Measurements from ENCODE around the gene JOSD1. TPM values are rescaled to one million over a fixed set of nuclear protein-coding genes. Genes with fewer than 3 reads are reported as not detected.

Gene JOSD1
- total and polyA plus RNA-seq, 2 donors (not counting 1 experiment from before 2014, with no cell fraction given), result 78.7 to 94.8 TPM

- no peak overlapping the region for H3K27ac ChIP-seq (ENCODE audit: low read length in 2 of 2)
- H3K4me3 ChIP-seq (ENCODE audit: control extremely low read depth in 1 of 5, extremely low read depth in 1 of 5, insufficient read depth in 1 of 5, low read depth in 2 of 5, low read length in 4 of 5), result no peak overlapping the region
- H3K9me3 Mint-ChIP-seq (ENCODE audit: insufficient read depth), result no peaks in the 10 kb centered on the region
- ChIA-PET CTCF (no interaction called here), POLR2A (interaction anchor here (0.6 kb wide), 1 partner anchor 214 kb away, joined by 7 read pairs; no protein-coding TSS in a partner anchor)
- peaks cover 62% of the 10 kb centered on the region for H4K20me1 ChIP-seq (ENCODE audit: control insufficient read depth, insufficient read depth, low read length, poor library complexity, severe bottlenecking)
- H3K36me3 ChIP-seq (replicated peaks in 1 of 2; ENCODE audit: control extremely low read depth in 1 of 2, control insufficient read depth in 1 of 2, extremely low read depth in 1 of 2, insufficient read depth in 2 of 2, low read length in 1 of 2), result peaks cover 0 to 66% of the 10 kb centered on the region in 2 experiments
- H3K4me1 Mint-ChIP-seq, result peaks cover 32% of the 10 kb centered on the region
- TF ChIP-seq EZH2 (IDR thresholded peaks at IDR 0.05; ENCODE audit: borderline replicate concordance, insufficient read depth, low read depth, low read length, poor library complexity, severe bottlenecking), result no peak
- TF ChIP-seq, protein P1, sequence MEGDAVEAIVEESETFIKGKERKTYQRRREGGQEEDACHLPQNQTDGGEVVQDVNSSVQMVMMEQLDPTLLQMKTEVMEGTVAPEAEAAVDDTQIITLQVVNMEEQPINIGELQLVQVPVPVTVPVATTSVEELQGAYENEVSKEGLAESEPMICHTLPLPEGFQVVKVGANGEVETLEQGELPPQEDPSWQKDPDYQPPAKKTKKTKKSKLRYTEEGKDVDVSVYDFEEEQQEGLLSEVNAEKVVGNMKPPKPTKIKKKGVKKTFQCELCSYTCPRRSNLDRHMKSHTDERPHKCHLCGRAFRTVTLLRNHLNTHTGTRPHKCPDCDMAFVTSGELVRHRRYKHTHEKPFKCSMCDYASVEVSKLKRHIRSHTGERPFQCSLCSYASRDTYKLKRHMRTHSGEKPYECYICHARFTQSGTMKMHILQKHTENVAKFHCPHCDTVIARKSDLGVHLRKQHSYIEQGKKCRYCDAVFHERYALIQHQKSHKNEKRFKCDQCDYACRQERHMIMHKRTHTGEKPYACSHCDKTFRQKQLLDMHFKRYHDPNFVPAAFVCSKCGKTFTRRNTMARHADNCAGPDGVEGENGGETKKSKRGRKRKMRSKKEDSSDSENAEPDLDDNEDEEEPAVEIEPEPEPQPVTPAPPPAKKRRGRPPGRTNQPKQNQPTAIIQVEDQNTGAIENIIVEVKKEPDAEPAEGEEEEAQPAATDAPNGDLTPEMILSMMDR (IDR thresholded peaks at IDR 0.05), result no peak
- H3K27me3 ChIP-seq (replicated peaks in 1 of 4; ENCODE audit: control extremely low read depth in 1 of 4, control insufficient read depth in 3 of 4, insufficient read depth in 4 of 4, low read length in 3 of 4), result no peaks in the 10 kb centered on the region
- no peak overlapping the region for H2AFZ ChIP-seq (ENCODE audit: insufficient read depth, low read depth, low read length, poor library complexity, severe bottlenecking)
- ATAC-seq (ENCODE audit: low read depth) (no peak), DNase-seq (no peak)
- H3K9ac ChIP-seq (ENCODE audit: low read length), result no peak overlapping the region
- H3K27ac Mint-ChIP-seq, result no peak overlapping the region
- 95% methylated on average over 9 of the region's 9 CpGs for WGBS (ENCODE audit: insufficient coverage)
- H3K4me2 ChIP-seq (replicated peaks; ENCODE audit: low read depth, low read length, poor library complexity, severe bottlenecking), result no peak overlapping the region
- peaks cover 66% of the 10 kb centered on the region for H3K79me2 ChIP-seq (ENCODE audit: control insufficient read depth, insufficient read depth, low read length)
- intact Hi-C loops (cut with micrococcal nuclease), result no loop called here
- no peak overlapping the region for H3K4me3 Mint-ChIP-seq
- H3K4me1 ChIP-seq (ENCODE audit: control insufficient read depth in 2 of 2, insufficient read depth in 2 of 2, low read length in 2 of 2), result peaks cover 7% of the 10 kb centered on the region in 2 donors
- no peaks in the 10 kb centered on the region for H3K27me3 Mint-ChIP-seq
- H3K9me3 ChIP-seq (ENCODE audit: control extremely low read depth in 1 of 3, control insufficient read depth in 2 of 3, insufficient read depth in 1 of 3, low read length in 2 of 3), result no peaks in the 10 kb centered on the region
These were observed 16.1 kb upstream of the JOSD1 start for GRCh38 chr22:38716826-38717225.

DNA sequence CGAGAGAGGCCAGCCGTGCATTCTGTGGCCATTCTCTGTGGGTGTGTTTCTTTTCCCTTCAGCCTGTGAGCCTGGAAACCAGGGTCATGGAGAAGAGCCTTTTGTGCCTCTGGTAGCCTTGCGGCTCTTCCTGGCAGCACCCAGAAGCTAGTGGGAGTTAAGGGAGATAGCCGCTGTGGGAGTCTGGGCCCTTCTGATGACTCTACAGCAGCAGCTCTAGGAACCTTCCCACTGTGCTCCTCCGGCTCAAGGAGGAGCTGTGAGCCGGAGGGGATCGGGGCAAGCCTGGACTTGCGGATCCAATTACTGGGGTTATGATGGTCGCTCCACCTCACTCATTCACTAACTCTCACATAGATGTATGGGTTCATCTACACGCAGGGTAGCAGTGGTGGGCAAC is 15.5 kb upstream of the JOSD1 start:
- no peak overlapping the region for H3K27ac ChIP-seq (ENCODE audit: low read length in 2 of 2)
- no peak for ATAC-seq (ENCODE audit: low read depth)
- peaks cover 0 to 61% of the 10 kb centered on the region in 2 experiments for H3K36me3 ChIP-seq (replicated peaks in 1 of 2; ENCODE audit: control extremely low read depth in 1 of 2, control insufficient read depth in 1 of 2, extremely low read depth in 1 of 2, insufficient read depth in 2 of 2, low read length in 1 of 2)
- H3K4me2 ChIP-seq (replicated peaks; ENCODE audit: low read depth, low read length, poor library complexity, severe bottlenecking), result no peak overlapping the region
- Mint-ChIP-seq H3K27me3 (no peaks in the 10 kb centered on the region), H3K27ac (no peak overlapping the region), H3K4me1 (peaks cover 33% of the 10 kb centered on the region), H3K9me3 (ENCODE audit: insufficient read depth) (no peaks in the 10 kb centered on the region), H3K4me3 (no peak overlapping the region)
- peaks cover 68% of the 10 kb centered on the region for H4K20me1 ChIP-seq (ENCODE audit: control insufficient read depth, insufficient read depth, low read length, poor library complexity, severe bottlenecking)
- H3K27me3 ChIP-seq (replicated peaks in 1 of 4; ENCODE audit: control extremely low read depth in 1 of 4, control insufficient read depth in 3 of 4, insufficient read depth in 4 of 4, low read length in 3 of 4), result no peaks in the 10 kb centered on the region
- no peak for TF ChIP-seq EZH2 (IDR thresholded peaks at IDR 0.05; ENCODE audit: borderline replicate concordance, insufficient read depth, low read depth, low read length, poor library complexity, severe bottlenecking)
- TF ChIP-seq, protein P1 (IDR thresholded peaks at IDR 0.05), result no peak
- DNase-seq, result no peak
- H3K4me3 ChIP-seq (ENCODE audit: control extremely low read depth in 1 of 5, extremely low read depth in 1 of 5, insufficient read depth in 1 of 5, low read depth in 2 of 5, low read length in 4 of 5), result no peak overlapping the region
- ChIA-PET CTCF (no interaction called here), POLR2A (interaction anchor here (0.6 kb wide), 1 partner anchor 214 kb away, joined by 7 read pairs; no protein-coding TSS in a partner anchor)
- H3K9ac ChIP-seq (ENCODE audit: low read length), result no peak overlapping the region
- no peaks in the 10 kb centered on the region for H3K9me3 ChIP-seq (ENCODE audit: control extremely low read depth in 1 of 3, control insufficient read depth in 2 of 3, insufficient read depth in 1 of 3, low read length in 2 of 3)
- H2AFZ ChIP-seq (ENCODE audit: insufficient read depth, low read depth, low read length, poor library complexity, severe bottlenecking), result no peak overlapping the region
- H3K79me2 ChIP-seq (ENCODE audit: control insufficient read depth, insufficient read depth, low read length), result peaks cover 72% of the 10 kb centered on the region
- H3K4me1 ChIP-seq (ENCODE audit: control insufficient read depth in 2 of 2, insufficient read depth in 2 of 2, low read length in 2 of 2), result peaks cover 7% of the 10 kb centered on the region in 2 donors
- intact Hi-C loops (cut with micrococcal nuclease), result no loop called here
- 97% methylated on average over 10 of the region's 10 CpGs for WGBS (ENCODE audit: insufficient coverage)
